WTC11 (cell line): ENCODE measurements around the gene SERPINB8. TPM values are rescaled to one million over a fixed set of nuclear protein-coding genes. Genes with fewer than 3 reads are reported as not detected.

Experiments used
- ATAC-seq: fragments of 200-7000 bp; cut with Tn5 transposase; 2 replicates; pipeline ENCODE4 v1.10.0; 2021; ENCODE audit warnings: mild to moderate bottlenecking, moderate library complexity
- CTCF ChIA-PET: fragments of 300-600 bp; sonication (Branson Sonifier 250); formaldehyde crosslinking; loops from one replicate; lab custom pipeline; 2021; ENCODE audit warnings: antibody characterized with exemption; lab: Charles Lee
- POLR2A ChIA-PET: fragments of 350-600 bp; sonication (Branson Sonifier 250); formaldehyde crosslinking; loops from one replicate; lab custom pipeline; 2021; ENCODE audit warnings: antibody characterized with exemption; lab: Charles Lee
- DNase-seq: peaks from one replicate; pipeline ENCODE4 v3.0.0; 2021; ENCODE audit warnings: low spot score
- H3K27ac Mint-ChIP-seq: 2 replicates; pipeline ENCODE4 v1.8.0; 2021; ENCODE audit warnings: mixed read lengths
- H3K27me3 Mint-ChIP-seq: 2 replicates; pipeline ENCODE4 v1.8.0; 2021; ENCODE audit warnings: low read depth, mild to moderate bottlenecking, moderate library complexity, mixed read lengths
- H3K36me3 Mint-ChIP-seq: 2 replicates; pipeline ENCODE4 v1.8.0; 2021; ENCODE audit warnings: mixed read lengths
- H3K4me1 Mint-ChIP-seq: 2 replicates; pipeline ENCODE4 v1.8.0; 2022; ENCODE audit warnings: mixed read lengths
- H3K4me3 Mint-ChIP-seq: 2 replicates; pipeline ENCODE4 v1.8.0; 2021; ENCODE audit warnings: mild to moderate bottlenecking, moderate library complexity, mixed read lengths
- H3K9me3 Mint-ChIP-seq: 2 replicates; pipeline ENCODE4 v1.8.0; 2021; ENCODE audit warnings: mixed read lengths
- MYBL2 ChIP-seq: sonication (generic); formaldehyde crosslinking; IDR thresholded peaks from 2 replicates; pipeline ENCODE4 v1.8.1; 2023; ENCODE audit warnings: mild to moderate bottlenecking, moderate library complexity, missing genetic modification reagents
- TEAD1 ChIP-seq: sonication (generic); formaldehyde crosslinking; IDR thresholded peaks from 2 replicates; pipeline ENCODE4 v1.8.0; 2022; ENCODE audit warnings: mild to moderate bottlenecking, missing genetic modification reagents
- ZNF121 ChIP-seq: sonication (generic); formaldehyde crosslinking; IDR thresholded peaks from 2 replicates; pipeline ENCODE4 v1.8.0; 2023; ENCODE audit warnings: missing genetic modification reagents
- ZNF396 ChIP-seq: fragments of 250-450 bp; sonication (Bioruptor Pico); IDR thresholded peaks from 2 replicates; pipeline ENCODE4 v1.8.0; 2021; ENCODE audit warnings: mild to moderate bottlenecking, moderate library complexity, borderline replicate concordance
- total RNA-seq: library from RNA; stranded (reverse); gene quantifications from 3 replicates; pipeline ENCODE4 v1.2.3, GENCODE V29; 2021
- TF ChIP-seq, protein P1 (sequence below): sonication (generic); formaldehyde crosslinking; IDR thresholded peaks from 2 replicates; pipeline ENCODE4 v1.8.0; 2022; ENCODE audit warnings: mild to moderate bottlenecking, missing genetic modification reagents
- TF ChIP-seq, protein P2 (sequence below): fragments of 200-600 bp; IDR thresholded peaks from 2 replicates; pipeline ENCODE4 v1.8.0; 2022; ENCODE audit warnings: antibody characterized with exemption
- TF ChIP-seq, protein P3 (sequence below): sonication (generic); formaldehyde crosslinking; IDR thresholded peaks from 2 replicates; pipeline ENCODE4 v1.8.1; 2022; ENCODE audit warnings: low read depth, missing genetic modification reagents, borderline replicate concordance
- TF ChIP-seq, protein P4 (sequence below): fragments of 250-450 bp; sonication (Bioruptor Pico); conservative IDR thresholded peaks from 2 replicates; pipeline ENCODE4 v1.9.0; 2021; ENCODE audit warnings: mild to moderate bottlenecking
- TF ChIP-seq, protein P5 (sequence below): sonication (generic); formaldehyde crosslinking; IDR thresholded peaks from 2 replicates; pipeline ENCODE4 v1.8.1; 2023; ENCODE audit warnings: mild to moderate bottlenecking, missing genetic modification reagents

SERPINB8 gene
- total RNA-seq, 1 experiment from 2014 or later: 0.46 TPM

DNA sequence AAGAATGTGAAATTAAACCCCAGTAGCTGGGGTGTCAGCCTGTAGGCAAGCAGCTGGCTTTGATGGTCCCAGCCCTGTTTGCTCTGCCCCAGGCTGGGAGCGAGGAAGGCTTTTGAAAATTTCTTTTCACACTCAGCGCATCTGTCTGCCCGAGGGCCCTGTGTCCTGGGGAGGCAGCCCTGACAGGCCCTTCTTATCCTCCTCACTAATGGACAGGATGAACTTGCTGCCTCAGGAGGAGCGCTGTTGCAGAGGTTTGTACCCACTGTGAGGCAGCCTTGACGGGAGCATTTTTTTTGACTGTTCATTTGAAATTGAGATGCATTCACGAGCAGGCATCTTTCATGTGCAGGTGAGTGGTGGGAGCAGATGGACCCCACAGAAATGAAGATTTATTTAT is 62.4 kb downstream of the SERPINB8 start:
- no peak for DNase-seq
- Mint-ChIP-seq H3K4me3 (no peak overlapping the region), H3K4me1 (peaks cover 16% of the 10 kb centered on the region), H3K36me3 (no peaks in the 10 kb centered on the region), H3K27ac (no peak overlapping the region), H3K27me3 (no peaks in the 10 kb centered on the region; the same call in 1 of the 2 replicates), H3K9me3 (no peaks in the 10 kb centered on the region)
- CTCF ChIA-PET: no interaction called here
- POLR2A ChIA-PET: no interaction called here
- no peak for TF ChIP-seq ZNF396 (CRISPR knock-in tag)
- ATAC-seq: peak; percentile 75

DNA sequence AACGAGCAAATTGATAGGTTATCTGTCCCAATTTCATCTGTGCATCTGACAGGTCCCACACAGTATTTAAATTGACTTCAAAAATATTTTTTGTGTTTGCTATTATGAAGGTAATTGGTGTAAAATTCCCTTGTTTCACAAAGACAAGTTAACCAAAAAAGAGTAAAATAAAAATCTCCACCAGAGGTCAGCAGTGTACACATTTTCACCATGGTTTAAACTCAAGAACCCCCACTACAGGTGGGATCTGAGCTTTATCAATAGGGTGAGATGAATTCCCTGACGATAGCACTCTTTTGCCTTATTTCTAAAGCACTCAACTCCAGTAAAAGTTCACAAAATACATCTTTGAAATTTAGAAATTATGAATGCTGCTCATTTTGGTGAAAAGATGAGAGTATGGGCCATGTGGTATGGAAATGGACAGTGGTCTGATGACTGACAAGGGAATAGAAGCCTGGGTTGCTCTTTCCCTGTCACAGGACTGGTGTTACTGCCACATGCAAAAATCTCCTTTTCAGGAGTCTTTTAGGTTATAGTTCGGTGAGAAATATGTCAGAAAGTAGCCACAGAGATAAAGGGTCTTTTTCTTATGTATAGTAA is 68.0 kb downstream of the SERPINB8 start:
- ATAC-seq (peak; percentile 77), DNase-seq (no peak)
- no peaks in the 10 kb centered on the region for H3K4me1 Mint-ChIP-seq
- peaks cover 18% of the 10 kb centered on the region for H3K36me3 Mint-ChIP-seq
- ChIA-PET CTCF (interaction anchor here (0.6 to 1.9 kb wide), 12 partner anchors 13 to 373 kb away, joined by 3 to 15 read pairs (median 6); no protein-coding TSS in a partner anchor), POLR2A (interaction anchor here (1.3 kb wide), 1 partner anchor 57 kb away, joined by 3 read pairs; no protein-coding TSS in a partner anchor)
- H3K4me3 Mint-ChIP-seq: no peak overlapping the region
- peaks cover 27% of the 10 kb centered on the region for H3K9me3 Mint-ChIP-seq
- peaks cover 5% of the 10 kb centered on the region for H3K27me3 Mint-ChIP-seq
- TF ChIP-seq TEAD1 (no peak), MYBL2 (no peak), ZNF121 (CRISPR knock-in tag) (no peak)
- TF ChIP-seq, protein P1, sequence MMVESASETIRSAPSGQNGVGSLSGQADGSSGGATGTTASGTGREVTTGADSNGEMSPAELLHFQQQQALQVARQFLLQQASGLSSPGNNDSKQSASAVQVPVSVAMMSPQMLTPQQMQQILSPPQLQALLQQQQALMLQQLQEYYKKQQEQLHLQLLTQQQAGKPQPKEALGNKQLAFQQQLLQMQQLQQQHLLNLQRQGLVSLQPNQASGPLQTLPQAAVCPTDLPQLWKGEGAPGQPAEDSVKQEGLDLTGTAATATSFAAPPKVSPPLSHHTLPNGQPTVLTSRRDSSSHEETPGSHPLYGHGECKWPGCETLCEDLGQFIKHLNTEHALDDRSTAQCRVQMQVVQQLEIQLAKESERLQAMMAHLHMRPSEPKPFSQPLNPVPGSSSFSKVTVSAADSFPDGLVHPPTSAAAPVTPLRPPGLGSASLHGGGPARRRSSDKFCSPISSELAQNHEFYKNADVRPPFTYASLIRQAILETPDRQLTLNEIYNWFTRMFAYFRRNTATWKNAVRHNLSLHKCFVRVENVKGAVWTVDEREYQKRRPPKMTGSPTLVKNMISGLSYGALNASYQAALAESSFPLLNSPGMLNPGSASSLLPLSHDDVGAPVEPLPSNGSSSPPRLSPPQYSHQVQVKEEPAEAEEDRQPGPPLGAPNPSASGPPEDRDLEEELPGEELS: no peak
- TF ChIP-seq, protein P2, sequence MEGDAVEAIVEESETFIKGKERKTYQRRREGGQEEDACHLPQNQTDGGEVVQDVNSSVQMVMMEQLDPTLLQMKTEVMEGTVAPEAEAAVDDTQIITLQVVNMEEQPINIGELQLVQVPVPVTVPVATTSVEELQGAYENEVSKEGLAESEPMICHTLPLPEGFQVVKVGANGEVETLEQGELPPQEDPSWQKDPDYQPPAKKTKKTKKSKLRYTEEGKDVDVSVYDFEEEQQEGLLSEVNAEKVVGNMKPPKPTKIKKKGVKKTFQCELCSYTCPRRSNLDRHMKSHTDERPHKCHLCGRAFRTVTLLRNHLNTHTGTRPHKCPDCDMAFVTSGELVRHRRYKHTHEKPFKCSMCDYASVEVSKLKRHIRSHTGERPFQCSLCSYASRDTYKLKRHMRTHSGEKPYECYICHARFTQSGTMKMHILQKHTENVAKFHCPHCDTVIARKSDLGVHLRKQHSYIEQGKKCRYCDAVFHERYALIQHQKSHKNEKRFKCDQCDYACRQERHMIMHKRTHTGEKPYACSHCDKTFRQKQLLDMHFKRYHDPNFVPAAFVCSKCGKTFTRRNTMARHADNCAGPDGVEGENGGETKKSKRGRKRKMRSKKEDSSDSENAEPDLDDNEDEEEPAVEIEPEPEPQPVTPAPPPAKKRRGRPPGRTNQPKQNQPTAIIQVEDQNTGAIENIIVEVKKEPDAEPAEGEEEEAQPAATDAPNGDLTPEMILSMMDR: peak; percentile 41
- TF ChIP-seq, protein P3, sequence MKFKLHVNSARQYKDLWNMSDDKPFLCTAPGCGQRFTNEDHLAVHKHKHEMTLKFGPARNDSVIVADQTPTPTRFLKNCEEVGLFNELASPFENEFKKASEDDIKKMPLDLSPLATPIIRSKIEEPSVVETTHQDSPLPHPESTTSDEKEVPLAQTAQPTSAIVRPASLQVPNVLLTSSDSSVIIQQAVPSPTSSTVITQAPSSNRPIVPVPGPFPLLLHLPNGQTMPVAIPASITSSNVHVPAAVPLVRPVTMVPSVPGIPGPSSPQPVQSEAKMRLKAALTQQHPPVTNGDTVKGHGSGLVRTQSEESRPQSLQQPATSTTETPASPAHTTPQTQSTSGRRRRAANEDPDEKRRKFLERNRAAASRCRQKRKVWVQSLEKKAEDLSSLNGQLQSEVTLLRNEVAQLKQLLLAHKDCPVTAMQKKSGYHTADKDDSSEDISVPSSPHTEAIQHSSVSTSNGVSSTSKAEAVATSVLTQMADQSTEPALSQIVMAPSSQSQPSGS: no peak
- TF ChIP-seq, protein P4, sequence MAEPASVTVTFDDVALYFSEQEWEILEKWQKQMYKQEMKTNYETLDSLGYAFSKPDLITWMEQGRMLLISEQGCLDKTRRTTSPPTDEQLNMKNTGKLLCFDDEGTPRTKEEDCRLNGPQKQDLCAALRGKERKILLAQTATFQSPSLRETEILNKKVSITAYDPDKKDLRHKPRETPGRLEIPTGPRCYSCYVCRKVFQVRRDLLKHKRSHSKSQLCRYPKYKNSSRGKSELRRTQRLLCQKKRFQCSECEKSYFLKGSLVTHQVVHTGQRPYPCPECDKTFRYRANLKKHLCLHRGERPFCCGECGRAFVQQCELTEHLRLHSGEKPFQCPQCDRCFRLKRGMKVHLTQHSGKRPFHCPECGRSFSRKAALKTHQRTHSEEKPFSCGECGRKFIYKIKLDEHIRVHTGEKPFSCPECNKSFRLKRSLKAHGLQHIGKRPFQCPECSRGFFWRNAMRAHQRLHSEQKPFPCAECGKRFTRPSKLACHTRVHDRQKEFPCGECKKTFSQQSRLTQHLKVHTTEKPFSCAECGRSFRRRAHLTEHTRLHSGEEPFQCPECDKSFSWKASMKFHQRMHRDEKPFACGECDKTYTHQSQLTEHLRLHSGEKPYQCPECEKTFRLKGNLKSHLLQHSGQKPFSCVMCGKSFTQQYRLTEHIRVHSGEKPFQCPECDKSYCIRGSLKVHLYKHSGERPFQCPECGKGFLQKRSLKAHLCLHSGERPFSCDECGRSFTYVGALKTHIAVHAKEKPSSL (CRISPR knock-in tag): no peak
- TF ChIP-seq, protein P5, sequence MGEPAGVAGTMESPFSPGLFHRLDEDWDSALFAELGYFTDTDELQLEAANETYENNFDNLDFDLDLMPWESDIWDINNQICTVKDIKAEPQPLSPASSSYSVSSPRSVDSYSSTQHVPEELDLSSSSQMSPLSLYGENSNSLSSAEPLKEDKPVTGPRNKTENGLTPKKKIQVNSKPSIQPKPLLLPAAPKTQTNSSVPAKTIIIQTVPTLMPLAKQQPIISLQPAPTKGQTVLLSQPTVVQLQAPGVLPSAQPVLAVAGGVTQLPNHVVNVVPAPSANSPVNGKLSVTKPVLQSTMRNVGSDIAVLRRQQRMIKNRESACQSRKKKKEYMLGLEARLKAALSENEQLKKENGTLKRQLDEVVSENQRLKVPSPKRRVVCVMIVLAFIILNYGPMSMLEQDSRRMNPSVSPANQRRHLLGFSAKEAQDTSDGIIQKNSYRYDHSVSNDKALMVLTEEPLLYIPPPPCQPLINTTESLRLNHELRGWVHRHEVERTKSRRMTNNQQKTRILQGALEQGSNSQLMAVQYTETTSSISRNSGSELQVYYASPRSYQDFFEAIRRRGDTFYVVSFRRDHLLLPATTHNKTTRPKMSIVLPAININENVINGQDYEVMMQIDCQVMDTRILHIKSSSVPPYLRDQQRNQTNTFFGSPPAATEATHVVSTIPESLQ (CRISPR knock-in tag): no peak
- no peak overlapping the region for H3K27ac Mint-ChIP-seq

Other genes with a start within 250 kb of the SERPINB8 start
- gene SERPINB7, start 194.7 kb upstream of the SERPINB8 start, total RNA-seq: not detected in 3 replicates
- not detected in 3 replicates for gene SERPINB2, start 82.4 kb upstream of the SERPINB8 start, total RNA-seq
- gene SERPINB10, start 62.1 kb upstream of the SERPINB8 start, total RNA-seq: not detected in 3 replicates
- gene HMSD, start 20.8 kb upstream of the SERPINB8 start, total RNA-seq: 3.0 to 8.1 TPM (median 6.1 TPM) in 3 replicates
- gene LINC00305, start 179.0 kb downstream of the SERPINB8 start, total RNA-seq: not detected in 3 replicates